ENCODE data around the gene CLDN3. TPM values are rescaled to one million over a fixed set of nuclear protein-coding genes. Genes with fewer than 3 reads are reported as not detected.

Gene CLDN3
- total and polyA plus RNA-seq, 9 of the 15 experiments (the other 6 are each of a cell fraction or from before 2014, with no cell fraction given): 0.29 TPM; not detected in 8

- TF ChIP-seq NEUROD1 (IDR thresholded peaks at IDR 0.05; ENCODE audit: borderline replicate concordance, low read depth, low read length, partially characterized antibody) (peak; percentile 54), CBX3 (IDR thresholded peaks at IDR 0.05; ENCODE audit: borderline replicate concordance in 1 of 2, low read length in 2 of 2) (no peak; a peak in 2 of 3 replicates), ATF1 (CRISPR knock-in tag; IDR thresholded peaks at IDR 0.05) (0 out of 2 replicates have a peak, but pooled peaks have one; percentile 29), ATF1 (tag; IDR thresholded peaks at IDR 0.05) (peak; percentile 80), ZNF655 (CRISPR knock-in tag; IDR thresholded peaks at IDR 0.05) (no peak), MGA (IDR thresholded peaks at IDR 0.05) (peak; percentile 93), E2F3 (CRISPR knock-in tag; IDR thresholded peaks at IDR 0.05) (peak; percentile 68), CHD1 (IDR thresholded peaks at IDR 0.05; ENCODE audit: low read length) (no peak), ZNF57 (CRISPR knock-in tag; IDR thresholded peaks at IDR 0.05) (no peak), ERF (CRISPR knock-in tag; IDR thresholded peaks at IDR 0.05) (peak; percentile 93), POLR3G (IDR thresholded peaks at IDR 0.05; ENCODE audit: extremely low read depth, insufficient read length, insufficient replicate concordance) (no peak), NR4A1 (CRISPR knock-in tag; IDR thresholded peaks at IDR 0.05) (peak; percentile 86; the same call in 1 of the 2 replicates), NR4A1 (tag; IDR thresholded peaks at IDR 0.05) (peak; percentile 66; the same call in 1 of the 2 replicates), PHF8 (IDR thresholded peaks at IDR 0.05; ENCODE audit: borderline replicate concordance, low read length) (peak; percentile 85; the same call in 1 of the 2 replicates), CBFA2T2 (conservative IDR thresholded peaks at IDR 0.05) (no peak)
Observed at GRCh38 chr7:73738612-73739386, 31.3 kb downstream of the CLDN3 start, which contains the start of gene ABHD11 (continued).
